A673 (cell line): ENCODE data around the gene VHLL.
A peak's percentile ranks its signal among the peaks of the same experiment; 100 is the strongest.

ENCODE experiments used
- CTCF ChIP-seq: fragments of 300-800, 200-600 bp; sonication (generic); conservative IDR thresholded peaks from 2 replicates; pipeline ENCODE4 v1.5.1; 2017; ENCODE audit warnings: low read depth, mild to moderate bottlenecking, antibody characterized with exemption, low read length, moderate library complexity, mixed read lengths
- EZH2 ChIP-seq: fragments of 200-600 bp; sonication (generic); IDR thresholded peaks from 2 replicates; pipeline ENCODE4 v1.6.1; 2017; ENCODE audit warnings: borderline replicate concordance, low read depth, mild to moderate bottlenecking, mixed read lengths, antibody characterized with exemption, low read length; ENCODE audit not compliant: poor library complexity, severe bottlenecking

DNA sequence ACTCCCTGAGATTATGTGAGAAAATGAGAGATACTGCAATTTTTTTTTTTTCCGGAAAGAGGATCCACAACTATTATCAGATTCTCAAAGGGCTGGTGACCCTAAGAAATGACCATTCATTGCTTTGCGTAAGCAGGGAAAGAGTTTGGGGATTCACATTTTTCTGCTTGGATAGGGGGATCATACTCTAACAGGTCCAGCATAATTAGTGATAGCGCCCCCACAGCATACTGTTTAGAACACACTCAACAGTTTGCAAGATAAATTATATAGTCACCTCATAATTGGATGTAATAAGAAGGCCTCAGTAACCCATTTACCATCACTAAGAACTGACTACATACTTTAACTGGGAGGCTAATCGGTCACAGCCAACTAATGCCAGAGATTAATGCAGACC lies 37.1 kb upstream of the VHLL start:
- TF ChIP-seq CTCF (peak; percentile 60), EZH2 (no peak)
